ENCODE results near the gene MEA1. TPM values are rescaled to one million over a fixed set of nuclear protein-coding genes. Genes with fewer than 3 reads are reported as not detected.
"Not testable (repeated sequence)": the region's sequence is repeated elsewhere in the genome, so short reads cannot be mapped to it uniquely, and the experiment has no call there.

The MEA1 gene
- total and polyA plus RNA-seq, 12 donors = 22.9 to 74.3 (median 28.9) TPM

- no peaks in the 10 kb centered on the region for H3K27me3 ChIP-seq
- WGBS, 2 donors = 92 to 94% methylated on average over 11 of the region's 11 CpGs
- ATAC-seq (no peak), DNase-seq (no peak)
- intact Hi-C loops (cut with DNase I) = no loop called here
- H3K36me3 ChIP-seq = peaks cover 0 to 91% (median 21%) of the 10 kb centered on the region in 9 donors
- H3K4me3 ChIP-seq = no peak overlapping the region
- no peak overlapping the region for H3K27ac ChIP-seq
- H3K9me3 ChIP-seq = no peaks in the 10 kb centered on the region
- no peaks in the 10 kb centered on the region for H3K4me1 ChIP-seq
- TF ChIP-seq CTCF (IDR thresholded peaks at IDR 0.05) = no peak
Measured at GRCh38 chr6:43045371-43045930, 31.7 kb upstream of the MEA1 start.

- no peaks in the 10 kb centered on the region for H3K27me3 ChIP-seq
- no peak overlapping the region for H3K4me3 ChIP-seq
- no peak overlapping the region for H3K27ac ChIP-seq
- peaks cover 0 to 92% (median 27%) of the 10 kb centered on the region in 9 donors for H3K36me3 ChIP-seq
- intact Hi-C loops (cut with DNase I) = no loop called here
- H3K9me3 ChIP-seq = no peaks in the 10 kb centered on the region
- ATAC-seq = no peak
- 94% methylated on average over 9 of the region's 9 CpGs for WGBS, 2 donors
- no peak for TF ChIP-seq CTCF (IDR thresholded peaks at IDR 0.05)
- DNase-seq = no peak
- no peaks in the 10 kb centered on the region for H3K4me1 ChIP-seq
Measured at GRCh38 chr6:43043310-43043709, 29.6 kb upstream of the MEA1 start.

GRCh38 chr6:43041475-43041874 is 27.7 kb upstream of the MEA1 start:
- DNase-seq; H3K27me3 ChIP-seq; H3K4me3 ChIP-seq; H3K9me3 ChIP-seq; ATAC-seq; H3K27ac ChIP-seq; intact Hi-C loops (cut with DNase I): not testable (repeated sequence)
- Histone ChIP-seq H3K4me1 (peaks cover 0 to 14% (median 6%) of the 10 kb centered on the region in 9 donors), H3K36me3 (peaks cover 0 to 92% (median 23%) of the 10 kb centered on the region in 9 donors)
- 95 to 97% methylated on average over 8 of the region's 8 CpGs for WGBS, 2 donors

- peaks cover 0 to 91% (median 23%) of the 10 kb centered on the region in 9 donors for H3K36me3 ChIP-seq
- ATAC-seq = no peak
Measured at GRCh38 chr6:43040542-43041257, 27.0 kb upstream of the MEA1 start.

More at GRCh38 chr6:43040542-43041257, 27.0 kb upstream of the MEA1 start:
- Histone ChIP-seq H3K4me1 (peaks cover 0 to 21% (median 9%) of the 10 kb centered on the region in 9 donors), H3K9me3 (no peaks in the 10 kb centered on the region), H3K27ac (no peak overlapping the region), H3K27me3 (no peaks in the 10 kb centered on the region), H3K4me3 (no peak overlapping the region)
- TF ChIP-seq CTCF (IDR thresholded peaks at IDR 0.05) = no peak
- WGBS, 2 donors = 93 to 95% methylated on average over 18 of the region's 18 CpGs
- DNase-seq = no peak
- intact Hi-C loops (cut with DNase I) = no loop called here

Measured in heart right ventricle (tissue), 16 donors.